Mucosa of gallbladder (tissue), 1 donor: ENCODE results near the gene MMP25. TPM values are rescaled to one million over a fixed set of nuclear protein-coding genes. Genes with fewer than 3 reads are reported as not detected.

Experiments
- DNase-seq: peaks from one replicate; pipeline ENCODE4 v3.0.0-alpha.2; 2020; ENCODE audit warnings: low spot score
- total RNA-seq: library from RNA; stranded (reverse); gene quantifications from one replicate; pipeline ENCODE4 v1.2.1, GENCODE V29; 2021
- donor health status: DM: no; HTN: no; CAD: no.

The MMP25 gene
- total RNA-seq, 1 donor from 2014 or later = 1.1 TPM

- DNase-seq = no peak
These were observed 46.2 kb downstream of the MMP25 start for GRCh38 chr16:3092501-3092941.

- peak; percentile 37 for DNase-seq
These were observed 48.1 kb downstream of the MMP25 start for GRCh38 chr16:3094289-3095027.

- no peak for DNase-seq
These were observed 49.5 kb downstream of the MMP25 start for GRCh38 chr16:3095869-3096268.

- no peak for DNase-seq
These were observed 50.0 kb downstream of the MMP25 start for GRCh38 chr16:3096362-3096761.

- DNase-seq = no peak
These were observed 50.9 kb downstream of the MMP25 start for GRCh38 chr16:3097266-3097665.

GRCh38 chr16:3098459-3099394 is 52.4 kb downstream of the MMP25 start, which contains the start of gene ZSCAN10:
Gene ZSCAN10 (minus strand): TSS chr16:3099294. CDS start chr16:3092937, 6,357 bp downstream.
- DNase-seq = no peak

GRCh38 chr16:3099395-3099731 is 53.0 kb downstream of the MMP25 start:
- DNase-seq = no peak

- DNase-seq = peak; percentile 93
These were observed 53.6 kb downstream of the MMP25 start for GRCh38 chr16:3099732-3100499.

GRCh38 chr16:3101018-3101840 is 54.9 kb downstream of the MMP25 start:
- DNase-seq = no peak

- no peak for DNase-seq
These were observed 55.6 kb downstream of the MMP25 start for GRCh38 chr16:3101841-3102470.

GRCh38 chr16:3106205-3106928 is 60.0 kb downstream of the MMP25 start:
- peak; percentile 89 for DNase-seq

Other genes with a start within 250 kb of the MMP25 start
- 0.49 TPM for gene PRSS41, start 248.1 kb upstream of the MMP25 start, total RNA-seq
- 4.4 TPM for gene PRSS21, start 229.3 kb upstream of the MMP25 start, total RNA-seq
- gene ZG16B, start 216.3 kb upstream of the MMP25 start, total RNA-seq = 55.9 TPM
- gene PRSS22, start 188.4 kb upstream of the MMP25 start, total RNA-seq = 52.7 TPM
- 35.5 TPM for gene FLYWCH2, start 163.3 kb upstream of the MMP25 start, total RNA-seq
- gene FLYWCH1, start 134.6 kb upstream of the MMP25 start, total RNA-seq = 57.5 TPM
- not detected for gene KREMEN2, start 82.3 kb upstream of the MMP25 start, total RNA-seq
- gene PAQR4, start 77.2 kb upstream of the MMP25 start, total RNA-seq = 33.1 TPM
- gene PKMYT1, start 66.1 kb upstream of the MMP25 start, total RNA-seq = 4.5 TPM
- gene CLDN9, start 33.6 kb upstream of the MMP25 start, total RNA-seq = 3.3 TPM
- gene CLDN6, start 28.4 kb upstream of the MMP25 start, total RNA-seq = 1.1 TPM
- 98.1 TPM for gene TNFRSF12A, start 26.2 kb upstream of the MMP25 start, total RNA-seq
- 54.6 TPM for gene HCFC1R1, start 22.6 kb upstream of the MMP25 start, total RNA-seq
- 20.8 TPM for gene THOC6, start 22.5 kb upstream of the MMP25 start, total RNA-seq
- gene BICDL2, start 9.6 kb upstream of the MMP25 start, total RNA-seq = 86.1 TPM
- gene IL32, start 19.1 kb downstream of the MMP25 start, total RNA-seq = 134 TPM
- 0.37 TPM for gene ZSCAN10, start 52.7 kb downstream of the MMP25 start, total RNA-seq
- 14.2 TPM for gene ZNF205, start 66.0 kb downstream of the MMP25 start, total RNA-seq
- 18.4 TPM for gene ZNF213, start 88.5 kb downstream of the MMP25 start, total RNA-seq
- not detected for gene OR1F1, start 141.6 kb downstream of the MMP25 start, total RNA-seq
- 7.6 TPM for gene ZNF200, start 188.6 kb downstream of the MMP25 start, total RNA-seq
- gene MEFV, start 210.1 kb downstream of the MMP25 start, total RNA-seq = 0.52 TPM
- gene ZNF263, start 236.9 kb downstream of the MMP25 start, total RNA-seq = 23.8 TPM